H9 (cell line): ENCODE measurements around the gene HMGB1. TPM values are rescaled to one million over a fixed set of nuclear protein-coding genes. Genes with fewer than 3 reads are reported as not detected.

Source experiments
- DNase-seq: peaks from one replicate; pipeline ENCODE4 v3.0.0-alpha.2; 2017
- H2AFZ ChIP-seq: one replicate; pipeline ENCODE4 v1.6.1; 2013; ENCODE audit warnings: mild to moderate bottlenecking, low read length, control low read depth, moderate library complexity
- H2AK5ac ChIP-seq: 2 replicates; pipeline ENCODE4 v1.6.1; 2013; ENCODE audit warnings: low read length, control low read depth, mixed read lengths; ENCODE audit not compliant: insufficient read length
- H2BK120ac ChIP-seq: one replicate; pipeline ENCODE4 v1.6.1; 2013; ENCODE audit warnings: low read depth, mild to moderate bottlenecking, low read length, control low read depth, inconsistent platforms; ENCODE audit not compliant: poor library complexity, severe bottlenecking
- H2BK12ac ChIP-seq: 2 replicates; pipeline ENCODE4 v1.6.1; 2013; ENCODE audit warnings: low read length, control low read depth, mixed read lengths, low read depth; ENCODE audit not compliant: insufficient read length
- H2BK15ac ChIP-seq: 2 replicates; pipeline ENCODE4 v1.6.1; 2013; ENCODE audit warnings: low read depth, low read length, control low read depth
- H2BK20ac ChIP-seq: one replicate; pipeline ENCODE4 v1.6.1; 2013; ENCODE audit warnings: low read depth, mild to moderate bottlenecking, low read length, control low read depth, inconsistent platforms; ENCODE audit not compliant: poor library complexity, severe bottlenecking
- H2BK5ac ChIP-seq: 2 replicates; pipeline ENCODE4 v1.6.1; 2013; ENCODE audit warnings: low read length, control low read depth, mixed read lengths; ENCODE audit not compliant: insufficient read length
- H3K14ac ChIP-seq: 2 replicates; pipeline ENCODE4 v1.6.1; 2013; ENCODE audit warnings: low read length, control low read depth; ENCODE audit not compliant: insufficient read depth
- H3K18ac ChIP-seq: 2 replicates; pipeline ENCODE4 v1.6.1; 2013; ENCODE audit warnings: low read depth, mild to moderate bottlenecking, mixed read lengths, low read length, control low read depth; ENCODE audit not compliant: insufficient read length
- H3K23ac ChIP-seq: 2 replicates; pipeline ENCODE4 v1.6.1; 2013; ENCODE audit warnings: low read length, control low read depth, mixed read lengths, low read depth; ENCODE audit not compliant: insufficient read length
- H3K23me2 ChIP-seq: 2 replicates; pipeline ENCODE4 v1.6.1; 2013; ENCODE audit warnings: low read depth, mild to moderate bottlenecking, mixed read lengths, low read length, control low read depth; ENCODE audit not compliant: insufficient read length, poor library complexity, severe bottlenecking
- H3K27ac ChIP-seq: 2 replicates; pipeline ENCODE4 v1.5.1; 2013; ENCODE audit warnings: low read length, control low read depth, mixed read lengths, low read depth; ENCODE audit not compliant: insufficient read length
- H3K27me3 ChIP-seq: 2 replicates; pipeline ENCODE4 v1.6.1; 2013; ENCODE audit warnings: low read length, control low read depth, inconsistent platforms; ENCODE audit not compliant: insufficient read depth
- H3K4ac ChIP-seq: 2 replicates; pipeline ENCODE4 v1.6.1; 2013; ENCODE audit warnings: low read depth, mild to moderate bottlenecking, control low read depth, inconsistent platforms, low read length, moderate library complexity
- H3K4me1 ChIP-seq: 2 replicates; pipeline ENCODE4 v1.6.1; 2013; ENCODE audit warnings: low read length, control low read depth, inconsistent platforms; ENCODE audit not compliant: insufficient read depth
- H3K4me2 ChIP-seq: 2 replicates; pipeline ENCODE4 v1.6.1; 2013; ENCODE audit warnings: low read length, control low read depth, mixed read lengths; ENCODE audit not compliant: insufficient read length, insufficient read depth
- H3K56ac ChIP-seq: 2 replicates; pipeline ENCODE4 v1.6.1; 2013; ENCODE audit warnings: low read depth, mild to moderate bottlenecking, mixed read lengths, low read length, control low read depth; ENCODE audit not compliant: insufficient read length
- H3K79me1 ChIP-seq: 2 replicates; pipeline ENCODE4 v1.6.1; 2013; ENCODE audit warnings: low read depth, mild to moderate bottlenecking, moderate library complexity, low read length, control low read depth, inconsistent platforms; ENCODE audit not compliant: insufficient read depth, poor library complexity, severe bottlenecking
- H3K79me2 ChIP-seq: 2 replicates; pipeline ENCODE4 v1.6.1; 2013; ENCODE audit warnings: low read length, control low read depth, inconsistent platforms; ENCODE audit not compliant: insufficient read depth
- H3K9ac ChIP-seq: 2 replicates; pipeline ENCODE4 v1.6.1; 2013; ENCODE audit warnings: low read length, control low read depth, mixed read lengths; ENCODE audit not compliant: insufficient read length; ENCODE audit errors: extremely low read depth
- H3K9me3 ChIP-seq: one replicate; pipeline ENCODE4 v1.6.1; 2013; ENCODE audit warnings: low read depth, low read length, inconsistent platforms; ENCODE audit not compliant: control insufficient read depth
- H3T11ph ChIP-seq: one replicate; pipeline ENCODE4 v1.6.1; 2013; ENCODE audit warnings: mild to moderate bottlenecking, low read length, control low read depth, inconsistent platforms
- H4K20me1 ChIP-seq: one replicate; pipeline ENCODE4 v1.6.1; 2013; ENCODE audit not compliant: control insufficient read depth, insufficient read length, insufficient read depth
- H4K5ac ChIP-seq: 2 replicates; pipeline ENCODE4 v1.6.1; 2013; ENCODE audit warnings: low read depth, mild to moderate bottlenecking, mixed read lengths, low read length, control low read depth; ENCODE audit not compliant: insufficient read length
- H4K8ac ChIP-seq: replicated peaks from 2 replicates; pipeline ENCODE4 v1.6.1; 2013; ENCODE audit warnings: low read length, control low read depth, mixed read lengths, low read depth; ENCODE audit not compliant: insufficient read length
- H4K91ac ChIP-seq: 2 replicates; pipeline ENCODE4 v1.6.1; 2013; ENCODE audit warnings: low read depth, mild to moderate bottlenecking, moderate library complexity, mixed read lengths, low read length, control low read depth; ENCODE audit not compliant: insufficient read length
- H3K27ac Mint-ChIP-seq, 3 experiments: 2 replicates in 2 of 3; 3 replicates in 1 of 3; pipeline ENCODE4 v1.8.0; 2020 to 2021; ENCODE audit warnings: mixed read lengths in 3 of 3, mild to moderate bottlenecking in 1 of 3, moderate library complexity in 1 of 3
- H3K27me3 Mint-ChIP-seq: 2 replicates; pipeline ENCODE4 v1.8.0; 2021; ENCODE audit warnings: low read depth, mild to moderate bottlenecking, moderate library complexity, mixed read lengths
- H3K36me3 Mint-ChIP-seq, 3 experiments: 2 replicates in 2 of 3; 3 replicates in 1 of 3; pipeline ENCODE4 v1.8.0; 2020 to 2021; ENCODE audit warnings: low read depth in 3 of 3, mixed read lengths in 3 of 3; ENCODE audit not compliant: insufficient read depth in 1 of 3
- H3K4me1 Mint-ChIP-seq, 2 experiments: 2 replicates each; pipeline ENCODE4 v1.8.0; 2020; ENCODE audit warnings: mixed read lengths in 2 of 2
- H3K4me3 Mint-ChIP-seq, 2 experiments: 2 replicates in 1 of 2; 3 replicates in 1 of 2; pipeline ENCODE4 v1.8.0; 2020 to 2021; ENCODE audit warnings: mild to moderate bottlenecking in 2 of 2, mixed read lengths in 2 of 2, moderate library complexity in 1 of 2
- H3K9me3 Mint-ChIP-seq, 2 experiments: 2 replicates in 1 of 2; 3 replicates in 1 of 2; pipeline ENCODE4 v1.8.0; 2020; ENCODE audit warnings: mild to moderate bottlenecking in 2 of 2, mixed read lengths in 2 of 2, moderate library complexity in 1 of 2
- WGBS: extraction: QIAGEN DNeasy Blood & Tissue Kit; methylation state at CpG from one replicate; pipeline ENCODE4 v1.1.7; 2013; ENCODE audit warnings: missing lambda C conversion rate, low lambda C conversion rate, mixed read lengths; ENCODE audit not compliant: insufficient read length; ENCODE audit errors: extremely low coverage; 5-methylcytosine and 5-hydroxymethylcytosine counted together
- total RNA-seq: library from RNA; stranded (reverse); gene quantifications from 2 replicates; pipeline ENCODE4 v1.2.1, GENCODE V29; 2021
- TF ChIP-seq, protein P1 (sequence below): fragments of 200-600 bp; sonication (generic); conservative IDR thresholded peaks from 3 replicates; pipeline ENCODE4 v1.8.0; 2021; ENCODE audit warnings: antibody characterized with exemption, mild to moderate bottlenecking

The HMGB1 gene
- total RNA-seq, 1 experiment from 2014 or later: 688 TPM

DNA sequence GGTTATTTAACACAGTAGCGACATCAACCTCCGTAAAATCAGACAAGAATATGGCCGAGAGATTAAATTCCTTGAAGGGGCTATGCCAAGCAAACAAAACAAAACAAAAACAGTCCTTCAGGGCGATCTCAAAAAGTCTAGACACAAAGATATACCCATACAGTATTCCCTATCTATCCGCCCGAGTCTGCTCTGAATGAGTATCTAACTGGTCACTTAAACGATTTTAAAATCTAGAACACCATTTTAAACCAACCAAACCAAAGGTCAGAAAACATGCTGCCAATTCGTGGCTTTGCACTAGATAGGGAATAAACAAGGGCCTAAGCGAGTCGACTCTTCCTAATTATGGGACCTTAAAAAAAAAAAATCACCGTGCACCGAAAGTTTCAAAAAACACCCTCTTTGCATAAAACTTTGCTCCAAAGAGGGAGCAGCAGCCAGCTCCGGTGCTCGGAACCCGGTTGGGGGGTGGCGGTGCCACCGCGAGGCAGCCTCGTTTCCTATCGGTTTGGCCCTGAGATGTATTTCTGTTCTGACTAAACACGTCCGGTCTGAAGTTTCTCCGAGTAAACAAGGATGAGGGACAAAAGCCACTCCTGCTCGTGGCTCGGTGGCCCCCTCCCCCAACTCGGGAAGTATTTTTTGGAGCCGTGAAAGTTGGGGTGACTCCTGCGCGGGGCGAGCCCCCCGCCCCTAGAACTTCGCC, 1.8 kb downstream of the HMGB1 start:
- Histone ChIP-seq H3K9ac (peak overlapping the region; percentile 81), H3K27ac (peak overlapping the region; percentile 2), H3K23ac (no peak overlapping the region), H2AFZ (no peak overlapping the region), H3K79me2 (peaks cover 7% of the 10 kb centered on the region; the same call in 1 of the 2 replicates), H2BK12ac (no peak overlapping the region), H3T11ph (no peak overlapping the region), H4K5ac (no peak overlapping the region), H3K79me1 (no peaks in the 10 kb centered on the region), H3K4ac (no peak overlapping the region; the same call in 1 of the 2 replicates), H3K4me1 (peaks cover 3% of the 10 kb centered on the region; the same call in 1 of the 2 replicates), H3K18ac (peak overlapping the region; percentile 64), H3K9me3 (no peaks in the 10 kb centered on the region), H2BK5ac (no peak overlapping the region), H2BK20ac (no peak overlapping the region), H3K4me2 (peak overlapping the region; percentile 55), H2BK15ac (no peak overlapping the region), H3K23me2 (peaks cover 4% of the 10 kb centered on the region), H4K91ac (no peak overlapping the region), H4K20me1 (no peaks in the 10 kb centered on the region), H3K56ac (no peak overlapping the region), H2BK120ac (no peak overlapping the region), H2AK5ac (no peak overlapping the region), H4K8ac (no peak overlapping the region), H3K27me3 (no peaks in the 10 kb centered on the region), H3K14ac (peak overlapping the region; percentile 19)
- Mint-ChIP-seq H3K27ac (peak overlapping the region; percentile 94 to 96 (median 96)), H3K36me3 (peaks cover 24 to 43% (median 30%) of the 10 kb centered on the region in 3 experiments), H3K9me3 (peaks cover 3% of the 10 kb centered on the region in 2 experiments; a peak in 3 of 5 replicates), H3K4me1 (peaks cover 10 to 22% of the 10 kb centered on the region in 2 experiments), H3K4me3 (peak overlapping the region; percentile 88), H3K27me3 (peaks cover 3% of the 10 kb centered on the region; the same call in 1 of the 2 replicates)
- no CpG with 5 or more reads among the region's 32 CpGs for WGBS
- no peak for DNase-seq
- TF ChIP-seq, protein P1, sequence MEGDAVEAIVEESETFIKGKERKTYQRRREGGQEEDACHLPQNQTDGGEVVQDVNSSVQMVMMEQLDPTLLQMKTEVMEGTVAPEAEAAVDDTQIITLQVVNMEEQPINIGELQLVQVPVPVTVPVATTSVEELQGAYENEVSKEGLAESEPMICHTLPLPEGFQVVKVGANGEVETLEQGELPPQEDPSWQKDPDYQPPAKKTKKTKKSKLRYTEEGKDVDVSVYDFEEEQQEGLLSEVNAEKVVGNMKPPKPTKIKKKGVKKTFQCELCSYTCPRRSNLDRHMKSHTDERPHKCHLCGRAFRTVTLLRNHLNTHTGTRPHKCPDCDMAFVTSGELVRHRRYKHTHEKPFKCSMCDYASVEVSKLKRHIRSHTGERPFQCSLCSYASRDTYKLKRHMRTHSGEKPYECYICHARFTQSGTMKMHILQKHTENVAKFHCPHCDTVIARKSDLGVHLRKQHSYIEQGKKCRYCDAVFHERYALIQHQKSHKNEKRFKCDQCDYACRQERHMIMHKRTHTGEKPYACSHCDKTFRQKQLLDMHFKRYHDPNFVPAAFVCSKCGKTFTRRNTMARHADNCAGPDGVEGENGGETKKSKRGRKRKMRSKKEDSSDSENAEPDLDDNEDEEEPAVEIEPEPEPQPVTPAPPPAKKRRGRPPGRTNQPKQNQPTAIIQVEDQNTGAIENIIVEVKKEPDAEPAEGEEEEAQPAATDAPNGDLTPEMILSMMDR: no peak
